Ascending aorta (tissue), 2 donors: ENCODE results near the gene CD3E. TPM values are rescaled to one million over a fixed set of nuclear protein-coding genes. Genes with fewer than 3 reads are reported as not detected.

Experiments used
- DNase-seq, 2 donors: peaks; one replicate each; pipeline ENCODE4 v3.0.0-alpha.2; 2019; ENCODE audit warnings: low spot score in 2 of 2
- H3K27ac ChIP-seq, 2 donors: fragments of 200-600 bp; sonication (generic); one replicate each; pipeline ENCODE4 v1.5.1; 2016 to 2017; ENCODE audit warnings: mild to moderate bottlenecking in 1 of 2
- H3K27me3 ChIP-seq: fragments of 200-600 bp; sonication (generic); one replicate; pipeline ENCODE4 v1.5.1; 2017
- H3K36me3 ChIP-seq, 2 donors: fragments of 200-600 bp; sonication (generic); one replicate each; pipeline ENCODE4 v1.5.1; 2016
- H3K4me1 ChIP-seq, 2 donors: fragments of 200-600 bp; sonication (generic); one replicate each; pipeline ENCODE4 v1.5.1; 2016 to 2017; ENCODE audit warnings: mild to moderate bottlenecking in 1 of 2
- H3K4me3 ChIP-seq, 2 donors: fragments of 200-600 bp; sonication (generic); one replicate each; pipeline ENCODE4 v1.5.1; 2016 to 2017; ENCODE audit warnings: mild to moderate bottlenecking in 1 of 2
- H3K9me3 ChIP-seq, 2 donors: fragments of 200-600 bp; sonication (generic); one replicate each; pipeline ENCODE4 v1.5.1; 2016
- CTCF ChIP-seq, 3 experiments: fragments of 200-600 bp in 2 of 3; fragments of 450-650 bp in 1 of 3; sonication (generic) in 2 of 3; IDR thresholded peaks; one replicate each; pipeline ENCODE4 v1.5.1; 2016 to 2019; ENCODE audit warnings: antibody characterized with exemption in 3 of 3, mild to moderate bottlenecking in 1 of 3, moderate library complexity in 1 of 3
- intact Hi-C: fragments of 100-400 bp; cut with DNase I; formaldehyde crosslinking; loops from one replicate; pipeline ENCODE4 v1.15.1; 2023
- total RNA-seq: library from RNA; depleted of rRNA; stranded (reverse); fragments of >200 nt; gene quantifications from one replicate; pipeline ENCODE4 v1.1.0, GENCODE V29; 2016

Gene CD3E
- total RNA-seq, 1 donor from 2014 or later, result not detected

GRCh38 chr11:118364956-118365615 lies 60.6 kb downstream of the CD3E start:
- Histone ChIP-seq H3K9me3 (no peaks in the 10 kb centered on the region), H3K4me3 (no peak overlapping the region), H3K27ac (no peak overlapping the region), H3K27me3 (no peaks in the 10 kb centered on the region), H3K4me1 (peaks cover 0 to 7% of the 10 kb centered on the region in 2 donors), H3K36me3 (peaks cover 43 to 52% of the 10 kb centered on the region in 2 donors)
- no peak for DNase-seq
- no peak for TF ChIP-seq CTCF (IDR thresholded peaks at IDR 0.05)
- intact Hi-C loops, result no loop called here

Other genes starting within 250 kb of the CD3E start
- not detected for gene TMPRSS4, start 227.7 kb upstream of the CD3E start, total RNA-seq
- not detected for gene SMIM35, start 217.8 kb upstream of the CD3E start, total RNA-seq
- 1.1 TPM for gene SCN4B, start 151.9 kb upstream of the CD3E start, total RNA-seq
- 0.11 TPM for gene SCN2B, start 128.1 kb upstream of the CD3E start, total RNA-seq
- gene JAML, start 79.7 kb upstream of the CD3E start, total RNA-seq, result not detected
- 0.21 TPM for gene MPZL3, start 52.4 kb upstream of the CD3E start, total RNA-seq
- gene MPZL2, start 40.4 kb upstream of the CD3E start, total RNA-seq, result 53.0 TPM
- not detected for gene CD3D, start 38.0 kb downstream of the CD3E start, total RNA-seq
- gene CD3G, start 39.6 kb downstream of the CD3E start, total RNA-seq, result not detected
- gene UBE4A, start 54.9 kb downstream of the CD3E start, total RNA-seq, result 24.6 TPM
- gene ATP5MG, start 96.9 kb downstream of the CD3E start, total RNA-seq, result 23.7 TPM
- gene KMT2A, start 131.8 kb downstream of the CD3E start, total RNA-seq, result 61.3 TPM
- gene TTC36, start 222.7 kb downstream of the CD3E start, total RNA-seq, result 30.4 TPM
- 133 TPM for gene TMEM25, start 226.5 kb downstream of the CD3E start, total RNA-seq